Activated gamma-delta T cell treated with anti-CD3 and anti-CD28 coated beads, Interleukin-2, amount 50 U/mL, for 16 hours (primary cell): ENCODE data around the gene NTRK3.
A peak's percentile ranks its signal among the peaks of the same experiment; 100 is the strongest.

Source experiments
- DNase-seq: peaks from one replicate; pipeline ENCODE4 v3.0.0-alpha.2; 2020; ENCODE audit warnings: low read depth

The NTRK3 gene

DNA sequence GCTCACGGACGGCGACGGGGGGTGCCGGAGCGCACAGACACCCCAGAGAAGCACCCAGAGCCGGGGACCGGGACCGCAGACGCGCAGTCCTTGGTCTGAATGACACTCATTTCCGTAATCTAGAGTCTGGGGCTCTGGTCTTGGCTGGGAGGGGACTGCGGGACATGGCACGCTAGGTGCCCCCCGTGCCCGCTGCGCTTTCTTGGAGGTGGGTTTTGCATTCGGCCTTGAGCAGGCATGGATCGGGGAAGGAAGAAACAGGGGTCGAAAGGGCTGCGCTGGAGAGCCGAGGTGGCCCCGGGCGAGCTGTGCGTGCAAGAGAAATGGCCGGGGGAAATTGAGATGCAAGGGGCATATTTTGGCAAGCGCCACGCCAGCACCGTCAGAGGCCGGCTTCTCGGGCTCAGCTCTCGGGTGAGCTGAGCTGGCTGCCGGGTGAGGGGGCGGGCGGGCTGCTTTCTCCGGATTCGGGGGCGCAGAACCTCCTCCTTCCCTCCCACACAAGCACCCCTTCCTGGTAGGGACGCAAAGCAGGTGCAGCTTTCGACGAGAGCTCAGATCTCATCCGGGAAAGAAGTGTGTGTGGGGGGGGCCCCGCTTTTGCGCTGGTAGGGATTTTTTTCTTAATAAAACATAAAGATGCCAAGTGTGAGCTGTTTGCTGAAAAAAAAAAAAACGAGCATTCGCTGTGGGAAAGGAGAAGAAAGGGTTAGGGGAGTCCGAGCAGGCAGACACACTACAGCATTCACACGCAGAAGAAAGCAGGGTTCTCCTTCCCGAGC lies 963 bp upstream of the NTRK3 start:
- no peak for DNase-seq

DNA sequence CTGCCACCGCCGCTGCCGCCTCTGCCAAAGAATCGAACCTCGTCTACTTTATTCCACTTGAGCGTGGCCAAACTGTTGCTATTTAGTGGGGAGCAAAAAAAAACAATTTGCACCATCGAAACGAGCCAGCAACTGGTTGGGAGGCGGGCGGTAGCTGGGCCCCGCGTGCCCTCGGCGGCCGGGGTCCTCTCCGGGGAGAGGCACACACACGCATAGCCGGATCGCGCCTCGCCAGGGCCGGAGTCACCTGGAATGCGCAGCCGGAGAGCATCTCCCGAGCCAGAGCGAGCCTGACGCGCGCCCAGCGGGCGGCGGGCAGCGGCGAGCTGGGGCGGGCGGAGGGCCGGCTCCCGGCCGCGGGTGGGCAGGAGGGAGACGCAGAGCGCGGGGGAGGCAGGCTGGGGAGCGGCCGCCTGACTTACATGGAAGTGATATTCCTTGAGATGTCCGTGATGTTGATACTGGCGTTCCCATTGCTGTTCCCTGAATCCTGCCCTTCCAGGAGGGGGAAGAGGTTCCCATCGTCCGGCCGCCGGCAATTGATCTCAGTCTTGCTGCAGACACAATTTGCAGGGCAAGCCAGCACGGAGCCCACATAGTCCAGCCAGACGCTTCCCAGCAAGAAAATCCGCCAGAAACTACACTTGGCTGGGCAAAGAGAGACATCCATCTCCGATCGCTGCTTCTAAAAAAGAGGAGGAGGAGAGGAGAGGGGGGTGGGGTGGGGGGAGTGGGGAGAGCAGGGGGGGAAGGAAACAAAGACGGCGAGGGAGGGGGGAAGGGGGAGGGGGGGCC lies 858 bp downstream of the NTRK3 start:
- DNase-seq, result no peak

DNA sequence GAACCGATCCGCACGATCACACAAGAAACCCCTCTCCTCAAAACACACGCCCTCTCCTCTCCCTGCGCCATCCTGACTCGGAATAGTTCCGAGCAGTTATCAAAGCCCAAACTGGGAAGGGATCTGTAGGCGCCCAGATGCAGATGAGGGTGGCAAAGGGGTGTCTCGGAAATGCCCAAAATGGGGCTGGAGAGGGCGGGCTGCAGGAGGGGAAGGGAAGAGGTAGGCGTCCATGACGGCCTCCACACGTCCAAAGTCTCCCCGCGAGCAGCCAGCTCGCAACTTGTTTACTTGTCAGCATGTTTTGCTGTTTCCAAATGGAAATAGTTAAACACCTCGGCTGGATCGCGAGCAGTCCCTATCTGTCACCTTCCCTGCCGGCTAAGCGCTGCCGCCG lies 1.5 kb downstream of the NTRK3 start:
- no peak for DNase-seq

DNA sequence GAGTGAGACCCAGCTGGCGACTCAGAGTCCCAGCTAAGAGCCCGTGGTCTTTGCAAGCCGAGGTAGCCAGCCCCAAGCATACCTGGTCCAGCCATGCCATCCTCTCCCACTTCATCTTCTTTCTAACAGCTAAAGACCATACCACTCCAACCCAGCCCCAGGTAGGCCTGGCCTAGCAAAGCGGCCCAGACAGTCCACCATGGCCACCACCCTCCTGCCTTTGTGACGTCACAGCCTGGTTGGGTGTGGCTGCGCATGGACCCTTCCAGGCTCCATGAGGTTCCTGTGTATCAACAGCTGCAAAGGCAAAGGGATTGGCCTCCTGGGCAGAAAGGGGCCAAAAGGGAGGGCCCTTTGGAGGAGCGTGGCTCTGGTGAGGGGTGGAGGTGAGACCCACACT lies 4.1 kb downstream of the NTRK3 start:
- no peak for DNase-seq

DNA sequence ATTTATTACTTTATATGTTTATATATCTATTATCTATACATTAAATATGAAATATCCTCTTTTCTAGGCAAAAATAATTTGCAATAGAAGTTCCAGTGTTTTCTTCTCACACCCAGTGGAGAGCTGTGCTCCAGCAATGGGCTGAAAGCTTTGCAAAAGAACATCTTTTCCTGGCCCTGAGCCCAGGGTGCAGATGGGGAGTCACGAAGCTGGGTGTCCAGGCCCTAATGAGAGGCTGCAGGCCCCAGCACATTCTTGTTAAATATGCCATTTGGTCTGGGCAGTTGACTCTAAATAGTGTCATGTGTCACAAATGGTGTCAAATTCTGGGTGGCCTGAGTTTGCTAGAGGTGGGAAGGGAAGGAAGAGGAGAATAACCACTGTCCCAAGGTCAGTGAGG lies 5.7 kb downstream of the NTRK3 start:
- no peak for DNase-seq

DNA sequence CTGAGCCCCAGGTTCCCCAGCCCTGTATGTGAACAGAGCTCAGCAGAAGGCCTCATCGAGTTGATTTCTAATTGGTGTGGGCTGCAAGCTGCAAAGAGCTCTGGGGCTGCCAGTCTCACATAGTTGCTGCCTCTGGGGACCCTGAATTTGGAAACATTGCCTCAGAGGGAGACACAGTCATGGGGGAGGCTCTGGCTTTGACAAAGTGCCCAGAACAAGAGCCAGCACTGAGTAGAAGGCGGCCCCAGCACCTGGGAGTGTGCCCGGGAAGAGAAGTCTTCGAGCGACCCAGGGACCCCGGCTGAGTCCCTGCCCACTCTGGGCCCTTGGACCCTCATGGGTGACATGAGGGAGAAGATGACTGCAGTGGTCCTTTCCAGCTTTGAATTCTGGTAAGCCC lies 7.3 kb downstream of the NTRK3 start:
- DNase-seq, result no peak

DNA sequence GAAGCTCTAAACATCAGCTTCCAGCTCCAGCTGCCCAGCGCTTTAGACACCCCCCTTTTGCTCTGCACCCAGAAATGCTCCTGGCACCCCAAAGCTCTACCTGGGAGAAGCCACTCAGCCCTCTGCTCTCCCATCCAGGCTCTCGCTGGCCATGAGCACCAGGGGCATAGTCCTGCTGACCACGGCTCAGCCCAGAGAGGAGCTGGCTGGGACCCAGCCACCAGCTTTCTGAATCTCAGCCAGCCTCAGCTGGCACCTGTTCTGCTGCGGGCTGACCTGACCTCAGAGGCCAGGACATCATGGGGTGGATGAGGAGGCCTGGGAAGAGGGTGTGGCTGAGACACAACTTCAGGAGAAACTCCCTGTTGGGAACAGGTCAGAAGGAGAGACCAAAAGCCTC lies 8.6 kb downstream of the NTRK3 start:
- DNase-seq, result no peak

DNA sequence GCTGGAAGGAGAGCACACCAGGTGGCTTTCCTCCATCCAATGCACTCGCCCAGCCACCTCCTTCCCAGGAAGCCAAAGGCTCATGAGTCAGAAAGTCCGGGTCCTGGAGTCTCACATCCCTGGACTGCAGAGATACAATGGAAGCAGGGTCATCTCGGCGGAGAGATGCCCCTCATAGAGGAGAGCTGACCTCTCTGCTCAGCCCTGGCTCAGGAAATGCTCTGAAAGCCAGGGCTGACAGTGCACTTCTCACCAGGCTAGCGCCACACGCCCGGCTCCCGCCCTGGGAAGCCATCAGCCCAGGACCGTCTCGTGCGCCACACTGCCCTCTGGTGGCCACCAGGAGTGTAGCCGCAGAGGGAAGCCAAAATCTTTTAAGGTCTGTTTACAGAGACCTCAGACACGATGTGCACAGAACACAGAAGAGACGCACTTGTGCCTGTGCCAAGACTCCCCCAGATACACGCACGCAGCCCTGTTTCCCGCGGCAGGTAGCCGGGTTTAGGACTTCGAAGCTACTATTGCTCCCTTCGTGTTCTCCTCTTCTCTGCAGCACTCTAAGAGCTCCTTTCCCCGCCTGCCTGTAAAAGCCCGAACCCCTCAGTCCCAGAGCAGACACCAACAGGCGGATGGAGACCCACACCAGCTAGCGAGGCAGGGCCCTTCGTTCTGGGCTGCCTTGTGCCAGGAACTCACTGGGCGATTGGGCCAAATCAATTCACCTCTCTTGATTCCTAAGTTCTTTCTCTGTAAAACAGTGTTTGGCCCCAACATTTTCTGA lies 9.7 kb downstream of the NTRK3 start:
- DNase-seq, result peak; percentile 51

DNA sequence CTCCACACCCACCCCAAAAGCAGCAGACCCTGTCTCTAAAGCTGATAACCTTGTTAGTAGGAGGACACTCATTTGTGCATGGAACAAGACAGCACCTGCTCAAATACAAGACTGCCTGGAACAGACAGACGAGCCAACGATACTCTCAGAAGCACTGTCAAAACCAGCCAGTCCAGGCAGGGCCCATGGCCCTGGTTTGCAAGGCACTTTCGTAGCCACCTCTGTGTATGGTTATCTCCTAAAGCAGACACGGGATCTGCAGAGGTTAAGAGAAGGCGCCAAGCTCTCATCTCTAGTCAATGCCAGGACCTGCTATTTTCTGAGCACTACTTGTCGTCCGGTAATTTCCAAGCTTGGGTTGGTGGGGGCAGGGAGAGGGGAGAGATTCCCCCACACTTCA lies 10.5 kb downstream of the NTRK3 start:
- DNase-seq, result no peak

DNA sequence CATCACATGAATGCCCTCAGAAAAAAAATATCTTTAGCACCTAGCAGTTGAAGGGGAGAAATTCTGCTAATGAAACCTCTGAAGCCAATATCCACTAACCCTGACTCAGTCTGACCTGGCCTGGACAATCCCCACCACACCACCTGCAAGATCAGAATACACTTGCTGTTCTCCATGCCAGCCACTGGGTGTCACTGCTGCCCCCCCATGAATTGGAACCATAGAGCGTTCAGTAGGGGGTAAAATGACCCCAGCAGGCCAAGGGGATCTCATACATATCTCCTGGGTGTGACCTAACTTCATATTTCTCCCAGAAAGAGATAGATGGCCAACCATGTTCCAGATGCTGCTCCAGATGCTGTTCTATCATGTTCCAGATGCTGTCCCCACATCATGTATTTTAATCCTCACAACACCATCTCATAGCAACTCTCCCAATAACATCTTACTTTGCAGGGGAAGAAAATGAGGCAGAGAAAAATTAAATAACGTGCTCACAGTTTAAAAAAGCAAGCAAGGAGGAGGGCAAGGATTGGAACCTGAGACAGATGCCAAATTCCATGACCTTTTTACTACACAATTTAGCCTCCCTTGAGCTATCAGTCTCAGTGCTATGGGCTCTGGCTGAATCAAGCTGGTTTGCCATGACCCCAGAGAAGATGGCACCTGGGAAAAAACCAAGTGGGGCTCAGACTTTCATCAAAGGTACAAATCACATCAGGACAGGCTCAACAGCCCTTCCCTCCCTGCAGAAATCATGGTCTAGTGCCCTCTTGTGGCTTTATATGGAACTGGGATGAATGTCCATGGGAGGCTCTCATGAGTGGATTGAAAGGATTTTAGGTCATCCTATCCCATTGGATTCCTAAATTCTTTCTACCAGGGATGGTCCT lies 12.4 kb downstream of the NTRK3 start:
- no peak for DNase-seq

DNA sequence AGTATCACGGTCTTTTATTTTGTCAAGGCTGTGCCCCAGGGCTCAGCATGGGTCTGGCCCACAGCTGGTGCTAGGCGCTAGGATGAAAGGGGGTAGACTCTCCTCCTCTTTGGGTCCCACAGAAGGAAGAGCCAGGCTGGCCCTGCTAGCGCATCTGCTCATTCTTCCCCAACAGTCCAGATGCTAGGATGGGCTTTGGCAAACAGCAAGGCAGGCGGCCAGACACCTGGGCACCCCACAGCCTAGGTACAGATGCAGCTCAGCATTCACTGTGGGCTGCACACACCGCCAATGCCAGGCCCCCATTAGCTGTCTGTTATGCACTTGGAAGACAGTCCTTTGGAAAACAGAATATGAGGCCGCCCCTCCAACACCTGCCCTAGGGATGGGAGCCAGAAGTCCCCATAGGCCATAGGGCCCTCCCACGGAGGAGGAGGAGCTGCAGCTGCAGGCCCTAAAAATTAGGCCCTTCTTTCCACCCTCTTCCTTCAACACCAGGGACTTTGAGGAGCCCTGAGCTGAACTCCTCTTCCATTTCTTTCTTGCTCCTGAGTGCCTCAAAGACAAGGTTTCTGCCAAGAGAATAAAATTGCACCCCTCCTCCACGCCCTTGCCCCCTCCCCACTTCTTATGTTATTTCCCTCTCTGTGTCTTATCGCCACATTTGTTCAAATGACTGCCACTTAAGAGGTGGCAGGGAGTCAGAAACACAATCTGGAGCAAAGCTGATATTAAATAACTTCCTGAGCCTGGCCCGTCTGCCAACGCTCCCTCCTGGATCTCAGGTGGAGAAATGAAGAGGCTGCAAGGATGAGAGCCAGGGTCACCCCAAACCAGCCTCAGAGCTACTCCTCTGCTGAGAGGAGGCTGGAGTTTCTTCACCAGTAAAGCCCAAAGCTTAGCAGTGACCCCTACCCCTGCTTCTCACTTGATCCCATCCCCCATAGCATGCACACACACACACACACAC lies 13.7 kb downstream of the NTRK3 start:
- no peak for DNase-seq

DNA sequence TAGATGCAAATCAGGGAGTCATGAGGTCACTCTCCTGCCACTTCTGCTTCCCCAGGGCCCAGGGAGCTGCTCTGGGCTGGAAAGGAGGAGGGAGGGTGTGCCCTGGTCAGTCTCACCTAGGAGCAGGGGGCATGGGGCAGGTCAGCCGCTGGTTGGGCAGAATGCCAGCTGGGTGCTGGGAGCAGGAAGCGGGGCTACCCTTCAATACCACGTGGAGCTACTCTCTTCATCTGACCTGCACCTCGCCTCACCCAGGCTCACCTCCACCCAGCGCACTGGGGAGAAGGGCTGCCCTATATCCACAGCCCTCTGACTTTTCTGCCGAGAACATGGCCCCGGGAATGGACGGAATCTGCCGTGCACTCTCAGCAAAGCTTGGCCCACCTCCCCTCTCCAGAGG lies 15.1 kb downstream of the NTRK3 start:
- DNase-seq, result no peak

DNA sequence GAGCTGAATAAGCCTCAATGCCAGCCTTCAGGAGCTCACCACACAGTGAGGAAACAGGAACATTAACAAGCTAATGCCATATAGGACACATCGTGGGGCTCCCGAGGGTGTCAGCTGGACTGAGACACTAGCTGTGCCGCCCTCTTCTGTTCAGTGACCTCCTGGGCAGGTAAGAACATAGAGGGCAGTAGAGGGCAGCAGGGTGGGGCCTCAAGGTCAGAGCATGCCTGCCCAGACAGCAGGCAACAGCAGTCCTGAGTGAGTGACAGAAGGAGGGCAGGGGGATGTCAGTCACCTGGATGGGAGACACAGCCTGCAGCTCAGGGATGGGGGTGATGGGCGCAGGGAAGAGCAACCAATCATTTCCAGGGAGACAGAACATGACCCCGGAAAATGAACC lies 15.5 kb downstream of the NTRK3 start:
- no peak for DNase-seq

DNA sequence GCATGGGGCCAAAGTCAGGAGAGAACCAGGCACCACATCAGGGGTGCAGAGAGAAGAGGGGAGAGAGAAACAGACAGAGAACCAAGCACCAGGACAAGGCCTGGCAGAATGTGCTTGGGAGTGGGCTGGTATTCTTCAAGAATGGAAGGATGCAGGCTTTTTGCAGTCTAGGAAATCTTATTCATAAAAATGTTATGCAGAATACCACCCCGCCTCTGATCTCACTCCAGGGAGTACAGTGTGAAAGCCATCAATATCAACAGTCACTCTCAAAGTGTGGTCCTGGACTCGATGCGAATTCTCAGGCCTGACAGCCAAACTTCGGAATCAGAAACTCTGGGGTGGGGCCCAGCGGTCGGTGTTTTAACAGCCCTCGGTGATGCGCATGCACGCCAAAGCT lies 16.9 kb downstream of the NTRK3 start:
- no peak for DNase-seq

DNA sequence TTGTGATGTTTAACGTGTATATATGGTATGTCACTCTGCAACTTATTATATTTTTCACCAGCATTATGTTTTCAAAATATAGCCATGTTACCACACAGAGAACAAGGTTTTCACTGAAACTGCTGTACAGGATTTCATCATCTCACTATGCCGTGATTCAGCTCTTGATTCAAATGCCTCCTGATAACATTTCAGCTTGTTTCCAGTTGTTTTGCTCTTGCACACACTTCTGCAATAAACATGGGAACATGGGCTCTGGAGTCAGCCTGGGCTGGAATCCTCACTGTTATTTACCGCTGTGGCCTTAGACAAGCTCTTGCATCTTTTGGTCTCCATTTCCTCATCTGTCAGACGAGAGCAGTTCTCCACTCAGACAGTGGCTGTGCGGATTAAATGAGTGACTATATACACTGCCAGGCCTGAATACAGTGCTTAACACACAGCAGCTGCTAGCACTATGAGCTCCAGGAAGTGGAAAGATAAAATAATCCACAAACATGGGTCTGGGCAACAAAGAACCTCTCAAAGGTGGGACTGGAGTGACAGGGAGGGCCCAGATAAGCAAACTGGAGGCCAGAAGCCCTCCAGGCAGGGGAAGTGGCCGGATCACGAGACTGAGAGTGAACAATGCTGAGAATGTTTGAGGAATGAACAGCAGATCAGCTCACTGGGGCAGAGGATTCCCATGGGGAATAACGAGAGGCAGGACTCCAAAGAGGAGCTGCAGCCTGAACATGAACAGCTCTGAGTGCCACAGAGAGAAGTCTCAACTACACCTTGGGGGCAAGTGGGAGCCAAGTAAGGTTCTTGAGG lies 17.7 kb downstream of the NTRK3 start:
- DNase-seq, result no peak

DNA sequence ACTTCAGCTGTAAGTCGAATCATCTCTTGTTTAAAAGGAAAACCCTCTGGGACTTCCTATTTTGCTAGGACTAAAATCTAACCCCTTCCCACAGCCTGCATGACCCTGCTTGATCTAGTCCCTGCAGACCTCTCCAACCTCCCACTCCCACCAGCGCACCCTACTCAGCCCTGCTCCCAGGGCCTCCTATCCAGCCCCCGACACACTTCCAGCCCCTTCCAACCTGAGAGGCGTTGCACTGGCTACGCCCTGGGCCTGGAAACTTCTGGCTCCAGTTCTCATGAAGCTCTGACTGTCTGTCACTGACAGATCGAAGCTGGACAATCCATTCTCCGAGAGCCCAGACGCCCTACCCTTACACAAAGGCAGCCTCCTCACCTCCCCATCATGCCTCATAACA lies 21.8 kb downstream of the NTRK3 start:
- DNase-seq, result no peak

DNA sequence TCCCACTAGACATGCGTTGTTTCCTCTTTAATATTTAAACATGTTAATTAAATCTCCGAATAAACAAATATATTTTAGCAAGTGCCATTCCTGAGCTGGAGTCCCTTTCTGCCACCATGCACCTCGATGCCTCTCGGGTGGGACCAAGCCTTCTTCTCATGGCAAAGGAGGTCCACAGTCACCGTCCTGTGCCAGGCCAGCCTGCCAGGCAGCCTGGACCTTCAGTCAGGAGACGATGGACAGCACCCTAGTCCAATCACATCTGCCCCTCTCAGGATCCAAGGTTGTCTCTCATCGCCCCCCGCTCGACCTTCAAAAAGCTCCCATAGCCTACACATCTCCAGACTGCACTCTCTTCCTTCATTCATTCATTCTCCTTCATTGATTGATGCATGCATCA lies 22.6 kb downstream of the NTRK3 start:
- DNase-seq, result no peak

DNA sequence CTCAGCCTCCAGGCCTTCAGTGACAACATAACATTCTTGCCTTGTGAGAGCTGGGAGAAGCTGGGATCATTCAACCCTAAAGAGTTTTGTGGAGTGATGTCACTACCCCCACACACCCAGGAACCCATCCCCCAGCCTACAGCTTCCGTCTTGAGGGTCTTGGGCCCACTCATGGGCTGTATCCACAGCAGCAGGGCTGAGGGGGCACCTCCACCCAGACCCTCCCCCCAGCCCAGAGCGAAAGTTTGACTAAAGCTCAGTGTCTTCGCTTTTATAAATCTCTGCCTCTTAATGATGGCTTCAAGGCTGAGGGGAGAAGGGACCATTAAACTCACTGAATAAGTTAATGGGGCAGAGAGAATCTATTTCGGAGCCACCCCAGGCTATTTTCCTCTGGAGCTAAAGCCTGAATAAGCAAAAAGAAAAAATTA lies 23.8 kb downstream of the NTRK3 start:
- DNase-seq, result no peak

DNA sequence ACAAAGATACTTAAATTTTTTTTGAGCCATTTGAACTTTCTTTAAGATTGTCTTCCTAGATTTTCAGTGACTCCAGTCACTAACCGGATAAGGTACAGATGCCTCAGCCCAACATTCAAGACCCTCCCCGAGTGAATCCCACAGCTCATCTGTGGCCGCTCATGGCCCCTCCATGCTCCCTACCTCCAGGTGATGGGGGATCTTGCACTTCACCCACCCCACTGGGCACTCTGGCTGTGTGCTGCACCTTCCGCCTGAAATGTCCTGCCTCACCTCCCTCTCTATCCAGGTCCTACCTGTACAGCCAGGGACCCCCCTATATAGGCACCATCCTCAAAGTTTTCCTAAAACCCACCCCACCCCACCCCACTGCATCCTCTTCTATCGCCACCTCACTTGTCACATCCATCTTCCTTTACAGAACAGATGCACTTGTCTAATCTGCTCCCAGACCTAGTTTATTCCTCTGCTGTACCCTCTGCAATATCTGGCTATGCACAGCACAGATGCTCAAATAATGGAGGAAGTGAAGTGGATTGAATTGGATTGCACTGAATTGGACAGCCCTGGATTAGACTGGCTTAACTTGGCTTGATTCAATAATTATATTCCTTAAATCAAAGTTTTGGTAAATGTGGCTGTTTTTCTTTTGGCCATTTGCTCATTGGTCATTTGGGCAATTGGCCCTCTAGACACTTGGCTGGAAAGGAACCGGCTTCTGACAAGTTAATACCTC lies 24.5 kb downstream of the NTRK3 start:
- DNase-seq, result no peak
